Spleen (tissue), 7 donors: Measurements from ENCODE around the gene BDNF.

Experiments
- POLR2A ChIP-seq, 3 donors: fragments of 450-650 bp; IDR thresholded peaks; one replicate each; pipeline ENCODE4 v1.5.1; 2017; ENCODE audit warnings: antibody characterized with exemption in 3 of 3, mild to moderate bottlenecking in 1 of 3
- TF ChIP-seq, protein P1 (sequence below), 11 experiments: fragments of 200-600 bp in 7 of 11; fragments of 450-650 bp in 4 of 11; sonication (generic) in 4 of 11; IDR thresholded peaks in 8 of 11; conservative IDR thresholded peaks in 3 of 11; 1 replicate in 7 of 11; 2 replicates in 4 of 11; pipeline versions ENCODE4 v1.4.0 to v1.8.0; 2016 to 2021; ENCODE audit warnings: antibody characterized with exemption in 11 of 11, inconsistent platforms in 4 of 11, mild to moderate bottlenecking in 1 of 11
- donor health status: DM: no; HTN: no; CAD: no; lungs with moderate emphysema.
- donor health status: DM: no; HTN: no; CAD: no.
- donor health status: DM: no; HTN: no; CAD: no.

DNA sequence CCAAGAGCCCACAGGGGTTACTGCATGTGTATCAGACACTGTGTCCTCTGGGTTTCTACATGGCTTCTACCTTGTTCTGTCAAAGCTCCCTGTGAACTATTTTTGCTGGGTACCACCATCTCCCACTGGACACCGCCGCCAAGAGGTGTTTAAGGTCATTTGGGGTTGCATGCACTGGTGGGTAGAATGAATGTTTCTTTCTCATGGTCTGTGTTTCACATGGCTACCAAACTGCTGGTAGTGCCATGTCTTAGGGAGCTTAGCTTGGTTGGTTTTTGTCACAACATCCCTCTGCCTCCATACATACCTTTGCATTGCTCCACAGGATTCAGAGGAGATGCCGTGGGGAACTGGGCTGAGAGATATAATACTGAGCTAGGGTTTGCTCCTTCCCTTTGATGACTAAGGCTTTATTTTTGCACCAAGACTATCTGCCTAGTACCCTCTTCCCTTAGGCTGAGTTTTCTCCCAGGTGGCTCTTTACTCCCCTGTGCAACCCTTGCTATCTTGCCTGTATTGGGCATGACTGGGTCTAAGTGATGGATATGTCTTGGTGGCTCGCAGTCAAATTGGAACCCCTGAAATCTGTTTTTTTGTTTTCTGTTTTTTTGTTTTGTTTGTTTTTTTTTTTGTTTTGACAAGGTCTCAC, 73.2 kb downstream of the BDNF start:
- no peak for TF ChIP-seq POLR2A (IDR thresholded peaks at IDR 0.05)
- TF ChIP-seq, protein P1, sequence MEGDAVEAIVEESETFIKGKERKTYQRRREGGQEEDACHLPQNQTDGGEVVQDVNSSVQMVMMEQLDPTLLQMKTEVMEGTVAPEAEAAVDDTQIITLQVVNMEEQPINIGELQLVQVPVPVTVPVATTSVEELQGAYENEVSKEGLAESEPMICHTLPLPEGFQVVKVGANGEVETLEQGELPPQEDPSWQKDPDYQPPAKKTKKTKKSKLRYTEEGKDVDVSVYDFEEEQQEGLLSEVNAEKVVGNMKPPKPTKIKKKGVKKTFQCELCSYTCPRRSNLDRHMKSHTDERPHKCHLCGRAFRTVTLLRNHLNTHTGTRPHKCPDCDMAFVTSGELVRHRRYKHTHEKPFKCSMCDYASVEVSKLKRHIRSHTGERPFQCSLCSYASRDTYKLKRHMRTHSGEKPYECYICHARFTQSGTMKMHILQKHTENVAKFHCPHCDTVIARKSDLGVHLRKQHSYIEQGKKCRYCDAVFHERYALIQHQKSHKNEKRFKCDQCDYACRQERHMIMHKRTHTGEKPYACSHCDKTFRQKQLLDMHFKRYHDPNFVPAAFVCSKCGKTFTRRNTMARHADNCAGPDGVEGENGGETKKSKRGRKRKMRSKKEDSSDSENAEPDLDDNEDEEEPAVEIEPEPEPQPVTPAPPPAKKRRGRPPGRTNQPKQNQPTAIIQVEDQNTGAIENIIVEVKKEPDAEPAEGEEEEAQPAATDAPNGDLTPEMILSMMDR (IDR thresholded peaks at IDR 0.05 in 8 of 11, conservative IDR thresholded peaks at IDR 0.05 in 3 of 11), result no peak
